HG02943 (cell line): Measurements from ENCODE around the gene JSRP1.

ENCODE experiments used
- ATAC-seq: cut with Tn5 transposase; IDR thresholded peaks from one replicate; pipeline ENCODE4 v1.9.1; 2021; ENCODE audit warnings: mild to moderate bottlenecking, low read depth, moderate library complexity; ENCODE audit not compliant: unreplicated experiment

Gene JSRP1

GRCh38 chr19:2221250-2221831, 34.9 kb downstream of the JSRP1 start:
- no peak for ATAC-seq

- ATAC-seq = no peak
These were observed 36.5 kb downstream of the JSRP1 start for GRCh38 chr19:2219726-2220125.

DNA sequence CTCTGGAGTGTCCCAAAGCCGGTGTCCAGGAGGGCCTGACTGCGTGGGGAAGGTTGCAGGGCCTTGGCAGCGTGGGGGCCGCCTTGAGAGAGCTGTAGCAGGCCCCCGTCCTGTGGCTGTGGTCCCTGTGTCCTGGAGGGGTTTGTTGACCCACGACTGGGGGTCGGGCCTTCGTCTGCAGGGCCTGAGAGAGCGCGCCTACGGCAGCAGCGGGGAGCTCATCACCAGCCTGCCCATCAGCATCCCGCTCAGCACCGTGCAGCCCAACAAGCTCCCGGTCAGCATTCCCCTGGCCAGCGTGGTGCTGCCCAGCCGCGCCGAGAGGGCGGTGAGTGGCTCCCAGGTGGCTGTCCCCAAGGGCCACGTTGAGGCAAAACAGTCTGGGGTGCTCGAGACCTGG, 38.6 kb downstream of the JSRP1 start:
- ATAC-seq = no peak

DNA sequence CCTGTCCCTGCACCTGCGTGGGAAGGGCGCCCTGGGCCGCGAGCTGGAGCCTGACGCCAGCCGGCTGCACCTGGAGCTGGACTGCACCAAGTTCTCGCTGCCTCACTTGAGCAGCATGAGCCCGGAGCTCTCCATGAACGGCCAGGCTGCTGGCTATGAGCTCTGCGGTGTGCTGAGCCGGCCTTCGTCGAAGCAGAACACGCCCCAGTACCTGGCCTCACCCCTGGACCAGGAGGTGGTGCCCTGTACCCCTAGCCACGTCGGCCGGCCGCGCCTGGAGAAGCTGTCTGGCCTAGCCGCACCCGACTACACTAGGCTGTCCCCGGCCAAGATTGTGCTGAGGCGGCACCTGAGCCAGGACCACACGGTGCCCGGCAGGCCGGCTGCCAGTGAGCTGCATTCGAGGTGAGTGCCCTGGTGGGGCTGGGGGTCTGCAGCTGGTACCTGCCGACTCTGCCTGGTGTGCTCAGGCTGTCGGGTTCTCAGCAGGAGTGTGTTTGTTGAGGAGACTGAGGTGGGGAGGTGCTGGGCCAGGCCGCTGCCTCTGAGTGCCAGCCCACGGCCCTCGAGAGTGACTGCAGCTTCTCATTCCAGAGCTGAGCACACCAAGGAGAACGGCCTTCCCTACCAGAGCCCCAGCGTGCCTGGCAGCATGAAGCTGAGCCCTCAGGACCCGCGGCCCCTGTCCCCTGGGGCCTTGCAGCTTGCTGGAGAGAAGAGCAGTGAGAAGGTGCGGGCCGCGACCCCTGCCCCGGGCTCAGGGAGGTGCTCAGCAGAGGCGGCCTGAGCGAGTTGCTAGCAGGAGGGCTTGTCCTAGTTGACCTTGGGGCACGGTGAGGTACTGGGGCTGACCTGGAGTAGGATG, 39.6 kb downstream of the JSRP1 start:
- no peak for ATAC-seq

DNA sequence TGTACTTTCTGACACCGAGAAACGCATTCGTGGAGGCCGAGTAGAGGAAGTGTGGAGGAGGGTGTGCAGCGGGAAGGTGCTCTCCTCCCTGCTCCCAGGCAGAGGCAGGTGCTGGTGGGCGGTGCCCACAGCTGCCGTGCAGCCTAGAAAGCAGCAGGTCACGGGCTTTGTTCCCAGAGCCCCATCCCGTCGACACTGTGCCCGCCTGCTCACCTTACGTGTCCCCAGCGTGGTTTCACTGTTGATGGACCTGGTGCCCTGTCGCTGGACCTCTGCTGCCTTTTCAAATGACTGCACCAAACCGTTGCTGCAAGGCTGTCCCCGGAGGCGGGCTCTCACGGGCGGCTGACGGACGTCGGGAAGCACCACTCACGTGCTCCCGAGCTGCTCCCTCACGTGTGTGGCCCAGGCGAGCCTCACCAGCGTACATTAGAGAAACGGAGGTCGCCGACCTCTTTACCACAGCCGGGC, 40.9 kb downstream of the JSRP1 start:
- ATAC-seq = no peak

DNA sequence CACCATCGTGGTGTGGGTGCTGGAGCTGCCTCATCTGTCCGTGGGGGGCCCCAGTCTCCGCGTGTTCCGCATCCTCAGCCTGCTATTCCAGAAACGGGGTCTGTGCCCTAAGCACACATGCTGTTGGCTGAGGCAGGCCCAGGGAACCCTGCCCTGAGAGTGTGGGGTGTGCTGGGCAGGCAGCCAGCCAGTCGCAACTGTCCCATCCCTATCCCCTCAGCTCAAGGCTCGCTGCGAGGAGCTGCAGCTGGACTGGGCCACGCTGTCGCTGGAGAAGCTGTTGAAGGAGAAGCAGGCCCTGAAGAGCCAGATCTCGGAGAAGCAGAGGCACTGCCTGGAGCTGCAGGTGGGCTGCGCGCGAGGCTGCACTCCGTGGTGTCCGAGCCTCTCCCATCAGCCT, 42.0 kb downstream of the JSRP1 start:
- no peak for ATAC-seq

- no peak for ATAC-seq
These were observed 42.4 kb downstream of the JSRP1 start for GRCh38 chr19:2213799-2214198.

DNA sequence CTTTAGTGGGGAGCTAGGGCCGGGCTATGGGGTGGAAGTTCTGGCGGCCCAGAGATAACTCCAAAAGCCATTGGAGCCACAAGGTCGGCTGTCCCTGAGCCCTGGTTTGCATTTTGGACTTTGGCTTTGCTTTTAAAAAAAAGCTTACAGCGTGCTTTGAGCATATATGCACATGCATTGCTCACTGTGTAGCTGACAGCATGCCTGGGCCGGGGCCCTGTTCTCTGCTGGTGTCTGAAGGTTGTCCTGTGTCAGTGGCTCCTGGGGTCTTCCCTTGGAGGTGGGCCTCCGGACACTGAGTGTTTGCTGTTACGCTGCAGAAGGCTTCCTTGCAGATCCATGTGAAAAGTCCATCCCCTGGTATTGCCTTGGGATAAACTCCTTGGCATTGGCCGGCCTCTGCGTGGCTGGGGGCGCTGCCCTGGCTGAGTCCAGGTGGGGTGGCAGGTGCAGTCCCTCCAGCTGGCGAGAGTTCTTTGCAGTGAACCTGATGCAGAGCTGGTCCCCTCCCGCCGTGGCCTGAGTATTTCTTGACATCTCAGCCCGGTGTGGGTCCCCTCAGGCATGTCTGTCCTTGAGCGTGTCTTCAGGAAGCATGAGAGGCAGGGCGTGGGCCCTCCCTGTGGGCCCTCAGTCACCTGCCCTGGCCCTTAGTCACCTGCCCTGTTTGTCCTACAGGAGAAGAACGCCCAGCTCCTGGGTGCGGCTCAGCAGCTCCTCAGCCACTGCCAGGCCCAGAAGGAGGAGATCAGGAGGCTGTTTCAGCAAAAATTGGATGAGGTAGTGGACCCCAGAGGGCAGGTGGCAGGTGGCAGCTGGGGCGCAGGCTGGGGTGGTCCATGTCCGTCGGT, 43.1 kb downstream of the JSRP1 start:
- no peak for ATAC-seq

DNA sequence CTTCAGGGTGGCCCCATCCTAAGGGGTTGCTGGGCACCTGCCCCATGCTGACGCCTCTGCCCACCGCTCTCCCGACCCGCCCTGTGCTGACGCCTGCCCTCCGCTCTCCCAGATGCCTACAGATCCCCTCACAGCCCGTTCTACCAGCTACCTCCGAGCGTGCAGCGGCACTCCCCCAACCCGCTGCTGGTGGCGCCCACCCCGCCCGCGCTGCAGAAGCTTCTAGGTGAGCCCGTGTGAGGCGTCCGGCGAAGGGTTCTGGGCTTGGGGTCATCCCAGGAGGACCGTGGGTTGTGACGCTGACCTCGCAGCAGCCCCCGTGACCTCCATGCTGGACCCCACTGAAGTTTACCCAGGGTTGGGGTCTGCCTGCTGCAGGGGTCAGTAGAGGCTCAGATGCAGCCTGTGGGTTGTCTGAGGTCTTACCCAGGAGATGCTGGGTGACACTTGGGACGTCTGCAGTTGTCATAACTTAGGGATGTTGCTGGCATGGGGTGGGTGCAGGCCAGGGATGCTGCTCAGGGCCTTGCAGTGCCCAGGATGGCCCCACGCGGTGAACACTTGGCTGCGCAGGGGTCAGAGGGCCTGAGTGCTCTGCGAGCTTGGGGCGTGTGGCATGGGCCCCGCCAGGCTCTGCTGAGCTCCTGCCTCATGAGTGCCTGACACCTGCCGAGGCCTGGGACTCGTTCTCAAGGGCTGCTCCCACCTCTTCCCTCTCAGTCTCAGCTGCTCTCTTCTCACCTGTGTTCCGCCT, 45.1 kb downstream of the JSRP1 start:
- ATAC-seq = no peak

DNA sequence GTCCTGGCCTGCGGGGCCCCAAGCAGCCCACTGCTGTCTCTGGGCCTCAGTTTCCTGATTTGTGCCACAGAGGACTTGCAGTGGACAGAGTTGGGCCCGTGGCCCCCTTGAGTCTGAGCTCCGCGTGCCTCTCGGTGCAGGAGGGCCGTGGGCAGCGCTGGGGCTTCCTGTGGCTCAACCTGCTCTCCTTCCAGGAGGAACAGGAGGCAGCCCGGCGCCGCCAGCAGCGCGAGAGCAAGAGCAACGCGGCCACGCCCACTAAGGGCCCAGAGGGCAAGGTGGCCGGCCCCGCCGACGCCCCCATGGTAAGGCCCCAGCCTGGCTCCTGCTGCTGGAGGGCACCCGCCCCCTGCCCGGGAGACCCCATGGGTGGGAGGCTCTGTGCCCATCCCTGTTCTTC, 46.0 kb downstream of the JSRP1 start:
- ATAC-seq = no peak

GRCh38 chr19:2209408-2209807, 46.8 kb downstream of the JSRP1 start:
- no peak for ATAC-seq

- ATAC-seq = no peak
These were observed 47.2 kb downstream of the JSRP1 start for GRCh38 chr19:2208975-2209374.

- no peak for ATAC-seq
These were observed 48.0 kb downstream of the JSRP1 start for GRCh38 chr19:2207991-2208860.

GRCh38 chr19:2207008-2207407, 49.2 kb downstream of the JSRP1 start:
- no peak for ATAC-seq

DNA sequence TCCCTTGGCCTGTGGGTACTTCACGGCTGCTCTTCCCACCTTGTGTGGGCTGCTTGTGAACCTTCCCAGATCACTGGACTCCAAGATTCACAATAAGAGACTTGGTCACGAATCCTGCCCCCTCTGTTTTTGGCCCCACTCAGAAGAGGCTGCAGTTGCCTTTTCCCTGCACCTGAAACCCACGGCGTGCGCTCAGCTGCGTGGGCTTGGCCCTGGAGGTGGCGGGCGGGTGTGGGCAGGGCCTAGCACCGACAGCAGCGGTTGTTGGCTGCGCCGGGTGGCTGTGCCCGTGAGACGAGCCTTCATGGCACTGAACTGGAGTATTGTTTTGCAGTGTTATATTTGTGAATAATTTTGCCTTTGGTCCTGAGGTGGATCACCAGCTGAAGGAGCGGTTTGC, 53.9 kb downstream of the JSRP1 start:
- no peak for ATAC-seq
